ENCODE results near the gene DOCK2.

DOCK2 gene

DNA sequence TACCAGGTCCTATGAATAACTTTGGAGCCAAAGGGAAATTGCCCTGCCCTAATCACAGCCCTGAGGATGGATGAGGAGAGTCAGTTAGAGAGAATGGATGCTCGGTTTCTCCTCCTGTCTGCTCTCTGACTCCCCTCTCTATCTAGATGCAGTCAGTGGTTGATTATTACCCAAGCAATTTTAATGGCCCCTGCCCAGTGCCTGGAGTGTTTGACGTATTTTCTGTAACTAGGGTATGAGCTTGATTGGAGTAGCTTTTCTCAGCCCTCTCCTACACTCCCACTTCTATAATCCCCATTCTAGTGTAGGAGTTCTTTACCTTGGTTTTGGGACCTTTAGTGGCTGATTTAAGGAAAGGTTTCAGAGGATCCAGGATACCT, 60.4 kb downstream of the DOCK2 start:
- H2AFZ ChIP-seq (ENCODE audit: low read depth, low read length): no peak overlapping the region
- no peak overlapping the region for H3K27ac ChIP-seq (ENCODE audit: low read length)
- no peaks in the 10 kb centered on the region; the same call in 1 of the 2 replicates for H3K79me2 ChIP-seq (ENCODE audit: insufficient read depth, low read length)
- no peaks in the 10 kb centered on the region for H3K27me3 ChIP-seq (ENCODE audit: insufficient read depth, low read length, poor library complexity)
- DNase-seq (no peak), ATAC-seq (ENCODE audit: insufficient read depth, low read depth) (no peak)
- peaks cover 97% of the 10 kb centered on the region for H3K36me3 ChIP-seq (ENCODE audit: insufficient read depth, low read length)
- peaks cover 11% of the 10 kb centered on the region for H4K20me1 ChIP-seq (ENCODE audit: insufficient read depth, low read length)
- H3K4me2 ChIP-seq (ENCODE audit: insufficient read depth, low read length): no peak overlapping the region
- no peak overlapping the region for H3K4me3 ChIP-seq (ENCODE audit: low read depth in 1 of 2, low read length in 2 of 2)
- no peaks in the 10 kb centered on the region for H3K4me1 ChIP-seq (ENCODE audit: insufficient read depth, low read length)
- no peak overlapping the region for H3K9ac ChIP-seq (ENCODE audit: low read depth, low read length)
- H3K9me3 ChIP-seq (ENCODE audit: insufficient read depth, low read length, severe bottlenecking): no peaks in the 10 kb centered on the region
- TF ChIP-seq, protein P1, sequence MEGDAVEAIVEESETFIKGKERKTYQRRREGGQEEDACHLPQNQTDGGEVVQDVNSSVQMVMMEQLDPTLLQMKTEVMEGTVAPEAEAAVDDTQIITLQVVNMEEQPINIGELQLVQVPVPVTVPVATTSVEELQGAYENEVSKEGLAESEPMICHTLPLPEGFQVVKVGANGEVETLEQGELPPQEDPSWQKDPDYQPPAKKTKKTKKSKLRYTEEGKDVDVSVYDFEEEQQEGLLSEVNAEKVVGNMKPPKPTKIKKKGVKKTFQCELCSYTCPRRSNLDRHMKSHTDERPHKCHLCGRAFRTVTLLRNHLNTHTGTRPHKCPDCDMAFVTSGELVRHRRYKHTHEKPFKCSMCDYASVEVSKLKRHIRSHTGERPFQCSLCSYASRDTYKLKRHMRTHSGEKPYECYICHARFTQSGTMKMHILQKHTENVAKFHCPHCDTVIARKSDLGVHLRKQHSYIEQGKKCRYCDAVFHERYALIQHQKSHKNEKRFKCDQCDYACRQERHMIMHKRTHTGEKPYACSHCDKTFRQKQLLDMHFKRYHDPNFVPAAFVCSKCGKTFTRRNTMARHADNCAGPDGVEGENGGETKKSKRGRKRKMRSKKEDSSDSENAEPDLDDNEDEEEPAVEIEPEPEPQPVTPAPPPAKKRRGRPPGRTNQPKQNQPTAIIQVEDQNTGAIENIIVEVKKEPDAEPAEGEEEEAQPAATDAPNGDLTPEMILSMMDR (IDR thresholded peaks at IDR 0.05; ENCODE audit: borderline replicate concordance, extremely low read depth, low read length, poor library complexity, severe bottlenecking): no peak
- TF ChIP-seq EZH2 (IDR thresholded peaks at IDR 0.05; ENCODE audit: borderline replicate concordance, low read depth, low read length, severe bottlenecking): no peak

DNA sequence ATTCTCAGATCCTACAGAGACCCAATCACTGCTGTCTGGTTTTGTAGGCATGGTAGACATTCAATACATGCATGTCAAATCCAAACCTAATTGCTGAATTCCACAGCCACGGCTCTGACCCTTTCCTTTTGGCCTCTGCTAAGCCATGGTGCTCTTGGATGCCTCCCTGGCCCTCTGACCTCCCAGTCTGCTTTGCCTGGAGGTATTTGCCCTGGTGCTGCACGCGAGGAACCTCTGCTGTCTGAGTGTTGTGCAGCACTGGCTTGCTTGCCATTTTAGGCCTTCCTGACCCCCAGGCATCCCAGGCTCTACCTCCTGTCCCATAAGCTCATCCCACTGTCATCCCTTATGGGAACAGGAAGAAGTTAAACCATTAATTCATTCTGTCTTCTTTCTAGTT, 60.9 kb downstream of the DOCK2 start:
- no peak overlapping the region for H3K9ac ChIP-seq (ENCODE audit: low read depth, low read length)
- peaks cover 11% of the 10 kb centered on the region for H4K20me1 ChIP-seq (ENCODE audit: insufficient read depth, low read length)
- H3K4me3 ChIP-seq (ENCODE audit: low read depth in 1 of 2, low read length in 2 of 2): no peak overlapping the region
- no peaks in the 10 kb centered on the region for H3K9me3 ChIP-seq (ENCODE audit: insufficient read depth, low read length, severe bottlenecking)
- no peak overlapping the region for H3K4me2 ChIP-seq (ENCODE audit: insufficient read depth, low read length)
- ATAC-seq (ENCODE audit: insufficient read depth, low read depth): no peak
- H3K36me3 ChIP-seq (ENCODE audit: insufficient read depth, low read length): peaks cover 97% of the 10 kb centered on the region
- no peaks in the 10 kb centered on the region for H3K4me1 ChIP-seq (ENCODE audit: insufficient read depth, low read length)
- DNase-seq: no peak
- H3K79me2 ChIP-seq (ENCODE audit: insufficient read depth, low read length): no peaks in the 10 kb centered on the region; the same call in 1 of the 2 replicates
- H2AFZ ChIP-seq (ENCODE audit: low read depth, low read length): no peak overlapping the region
- TF ChIP-seq EZH2 (IDR thresholded peaks at IDR 0.05; ENCODE audit: borderline replicate concordance, low read depth, low read length, severe bottlenecking): no peak
- H3K27me3 ChIP-seq (ENCODE audit: insufficient read depth, low read length, poor library complexity): no peaks in the 10 kb centered on the region
- no peak overlapping the region for H3K27ac ChIP-seq (ENCODE audit: low read length)

DNA sequence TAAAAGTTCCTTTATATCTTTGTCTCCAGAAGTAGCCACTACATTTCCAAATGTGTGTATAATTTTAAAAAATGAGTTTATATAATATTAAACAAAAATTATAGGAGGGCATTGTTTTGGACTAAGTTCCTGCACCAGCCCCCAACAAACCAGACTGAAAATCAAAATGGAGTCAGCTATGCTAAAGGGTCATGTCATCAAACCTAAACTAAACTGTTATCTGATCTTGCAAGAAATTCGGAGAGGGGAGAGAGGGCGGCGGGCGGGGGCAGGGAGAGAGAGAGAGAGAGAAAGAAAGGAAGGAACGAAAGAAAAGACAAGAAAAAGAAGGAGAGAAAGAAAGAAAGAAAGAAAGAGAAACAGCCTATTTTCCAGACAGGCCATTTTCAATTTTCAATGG, 63.5 kb downstream of the DOCK2 start:
- DNase-seq (no peak), ATAC-seq (ENCODE audit: insufficient read depth, low read depth) (no peak)
- Histone ChIP-seq H3K4me3 (ENCODE audit: low read depth in 1 of 2, low read length in 2 of 2) (no peak overlapping the region), H3K79me2 (ENCODE audit: insufficient read depth, low read length) (no peaks in the 10 kb centered on the region), H3K36me3 (ENCODE audit: insufficient read depth, low read length) (peaks cover 95% of the 10 kb centered on the region), H3K4me1 (ENCODE audit: insufficient read depth, low read length) (no peaks in the 10 kb centered on the region), H2AFZ (ENCODE audit: low read depth, low read length) (no peak overlapping the region), H3K9ac (ENCODE audit: low read depth, low read length) (no peak overlapping the region), H3K27me3 (ENCODE audit: insufficient read depth, low read length, poor library complexity) (no peaks in the 10 kb centered on the region), H3K9me3 (ENCODE audit: insufficient read depth, low read length, severe bottlenecking) (no peaks in the 10 kb centered on the region), H4K20me1 (ENCODE audit: insufficient read depth, low read length) (no peaks in the 10 kb centered on the region; the same call in 1 of the 2 replicates), H3K4me2 (ENCODE audit: insufficient read depth, low read length) (no peak overlapping the region), H3K27ac (ENCODE audit: low read length) (no peak overlapping the region)
- TF ChIP-seq, protein P1 (IDR thresholded peaks at IDR 0.05; ENCODE audit: borderline replicate concordance, extremely low read depth, low read length, poor library complexity, severe bottlenecking): no peak
- TF ChIP-seq EZH2 (IDR thresholded peaks at IDR 0.05; ENCODE audit: borderline replicate concordance, low read depth, low read length, severe bottlenecking): no peak

DNA sequence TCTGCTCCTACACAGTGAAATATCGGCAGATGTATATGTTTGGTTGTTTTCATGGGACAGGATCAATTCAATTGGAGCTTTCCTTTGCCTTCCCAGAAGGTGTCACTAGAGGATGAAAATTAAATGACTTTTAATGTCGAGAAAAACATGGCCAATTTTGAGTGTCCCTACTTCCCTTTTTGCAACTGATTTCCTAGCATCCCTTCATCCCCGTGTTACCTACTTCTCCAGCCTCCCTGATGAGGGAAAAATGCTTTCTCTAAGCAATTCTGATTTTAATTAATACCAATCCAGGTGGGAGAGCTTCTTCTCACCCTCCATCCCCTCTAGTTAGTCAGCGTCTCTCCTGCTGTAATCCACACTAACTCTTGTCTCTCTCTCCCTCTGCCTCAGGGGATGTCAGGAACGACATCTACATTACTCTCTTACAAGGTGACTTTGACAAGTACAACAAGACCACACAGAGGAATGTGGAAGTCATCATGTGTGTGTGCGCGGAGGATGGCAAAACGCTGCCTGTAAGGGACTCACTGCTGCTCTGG, 64.9 kb downstream of the DOCK2 start:
- ATAC-seq (ENCODE audit: insufficient read depth, low read depth): no peak
- H3K4me1 ChIP-seq (ENCODE audit: insufficient read depth, low read length): no peaks in the 10 kb centered on the region

More for the DNA sequence above, 64.9 kb downstream of the DOCK2 start:
- Histone ChIP-seq H3K27ac (ENCODE audit: low read length) (no peak overlapping the region), H3K27me3 (ENCODE audit: insufficient read depth, low read length, poor library complexity) (no peaks in the 10 kb centered on the region), H2AFZ (ENCODE audit: low read depth, low read length) (no peak overlapping the region), H3K9me3 (ENCODE audit: insufficient read depth, low read length, severe bottlenecking) (no peaks in the 10 kb centered on the region), H3K79me2 (ENCODE audit: insufficient read depth, low read length) (no peaks in the 10 kb centered on the region), H3K4me2 (ENCODE audit: insufficient read depth, low read length) (no peak overlapping the region), H3K9ac (ENCODE audit: low read depth, low read length) (no peak overlapping the region), H3K36me3 (ENCODE audit: insufficient read depth, low read length) (peaks cover 95% of the 10 kb centered on the region), H4K20me1 (ENCODE audit: insufficient read depth, low read length) (no peaks in the 10 kb centered on the region; the same call in 1 of the 2 replicates), H3K4me3 (ENCODE audit: low read depth in 1 of 2, low read length in 2 of 2) (no peak overlapping the region)
- no peak for TF ChIP-seq EZH2 (IDR thresholded peaks at IDR 0.05; ENCODE audit: borderline replicate concordance, low read depth, low read length, severe bottlenecking)
- TF ChIP-seq, protein P1 (IDR thresholded peaks at IDR 0.05; ENCODE audit: borderline replicate concordance, extremely low read depth, low read length, poor library complexity, severe bottlenecking): peak; percentile 21
- no peak for DNase-seq
